ENCODE results near the gene CTNND2.

DNA sequence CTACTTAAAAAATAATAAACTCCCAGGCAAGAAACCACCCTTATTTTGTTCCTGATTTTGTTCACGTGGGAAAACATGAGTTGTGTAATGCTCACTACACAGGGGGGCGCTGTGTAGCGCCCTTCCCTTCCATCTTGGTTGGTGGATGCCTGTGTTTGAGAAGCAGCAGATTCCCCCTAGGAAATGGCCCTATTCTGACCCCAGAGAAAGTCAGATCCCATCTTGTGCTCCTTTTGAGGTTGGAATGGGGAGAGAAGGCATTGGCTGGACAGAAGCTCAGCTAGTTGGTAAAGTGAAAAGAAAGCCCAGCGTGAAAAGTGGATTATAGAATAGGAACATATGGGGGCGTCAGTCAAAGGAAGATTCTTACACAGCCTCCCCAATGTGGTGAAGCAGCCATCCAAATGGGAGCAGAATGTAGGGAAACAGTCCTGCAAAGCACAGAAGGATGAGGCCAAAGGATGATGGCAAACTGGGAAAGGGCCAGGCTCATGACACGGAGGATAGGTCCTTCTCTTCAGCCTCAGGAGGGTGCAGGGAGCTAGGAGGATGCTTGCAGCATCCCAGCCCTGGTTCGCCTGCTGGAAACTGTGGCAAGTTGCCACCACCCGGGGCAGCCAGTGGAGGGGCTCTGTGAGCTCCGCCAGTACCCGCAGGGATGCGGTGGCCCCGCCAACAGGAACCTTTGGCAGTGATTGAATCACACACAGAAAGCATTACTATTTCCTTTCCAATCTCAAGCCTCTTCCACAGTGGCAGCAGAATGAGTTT, 829.0 kb downstream of the CTNND2 start:
- TF ChIP-seq, protein P1, sequence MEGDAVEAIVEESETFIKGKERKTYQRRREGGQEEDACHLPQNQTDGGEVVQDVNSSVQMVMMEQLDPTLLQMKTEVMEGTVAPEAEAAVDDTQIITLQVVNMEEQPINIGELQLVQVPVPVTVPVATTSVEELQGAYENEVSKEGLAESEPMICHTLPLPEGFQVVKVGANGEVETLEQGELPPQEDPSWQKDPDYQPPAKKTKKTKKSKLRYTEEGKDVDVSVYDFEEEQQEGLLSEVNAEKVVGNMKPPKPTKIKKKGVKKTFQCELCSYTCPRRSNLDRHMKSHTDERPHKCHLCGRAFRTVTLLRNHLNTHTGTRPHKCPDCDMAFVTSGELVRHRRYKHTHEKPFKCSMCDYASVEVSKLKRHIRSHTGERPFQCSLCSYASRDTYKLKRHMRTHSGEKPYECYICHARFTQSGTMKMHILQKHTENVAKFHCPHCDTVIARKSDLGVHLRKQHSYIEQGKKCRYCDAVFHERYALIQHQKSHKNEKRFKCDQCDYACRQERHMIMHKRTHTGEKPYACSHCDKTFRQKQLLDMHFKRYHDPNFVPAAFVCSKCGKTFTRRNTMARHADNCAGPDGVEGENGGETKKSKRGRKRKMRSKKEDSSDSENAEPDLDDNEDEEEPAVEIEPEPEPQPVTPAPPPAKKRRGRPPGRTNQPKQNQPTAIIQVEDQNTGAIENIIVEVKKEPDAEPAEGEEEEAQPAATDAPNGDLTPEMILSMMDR (IDR thresholded peaks at IDR 0.05), result no peak
- TF ChIP-seq POLR2A (IDR thresholded peaks at IDR 0.05), result no peak

Data from thyroid gland (tissue), 4 donors.